ENCODE measurements around the gene NDUFAF7. TPM values are rescaled to one million over a fixed set of nuclear protein-coding genes. Genes with fewer than 3 reads are reported as not detected.

Gene NDUFAF7
- total RNA-seq, 2 donors from 2014 or later: 12.8 to 25.7 TPM

- H3K4me1 ChIP-seq (replicated peaks): no peaks in the 10 kb centered on the region
- H3K27ac ChIP-seq: no peak overlapping the region
- no peaks in the 10 kb centered on the region for H3K36me3 ChIP-seq
- H3K27me3 ChIP-seq (replicated peaks; ENCODE audit: insufficient read depth): no peaks in the 10 kb centered on the region
- H3K4me3 ChIP-seq: no peak overlapping the region
- no peak for DNase-seq (ENCODE audit: low spot score)
- no peak for TF ChIP-seq POLR2A (IDR thresholded peaks at IDR 0.05)
- TF ChIP-seq, protein P1, sequence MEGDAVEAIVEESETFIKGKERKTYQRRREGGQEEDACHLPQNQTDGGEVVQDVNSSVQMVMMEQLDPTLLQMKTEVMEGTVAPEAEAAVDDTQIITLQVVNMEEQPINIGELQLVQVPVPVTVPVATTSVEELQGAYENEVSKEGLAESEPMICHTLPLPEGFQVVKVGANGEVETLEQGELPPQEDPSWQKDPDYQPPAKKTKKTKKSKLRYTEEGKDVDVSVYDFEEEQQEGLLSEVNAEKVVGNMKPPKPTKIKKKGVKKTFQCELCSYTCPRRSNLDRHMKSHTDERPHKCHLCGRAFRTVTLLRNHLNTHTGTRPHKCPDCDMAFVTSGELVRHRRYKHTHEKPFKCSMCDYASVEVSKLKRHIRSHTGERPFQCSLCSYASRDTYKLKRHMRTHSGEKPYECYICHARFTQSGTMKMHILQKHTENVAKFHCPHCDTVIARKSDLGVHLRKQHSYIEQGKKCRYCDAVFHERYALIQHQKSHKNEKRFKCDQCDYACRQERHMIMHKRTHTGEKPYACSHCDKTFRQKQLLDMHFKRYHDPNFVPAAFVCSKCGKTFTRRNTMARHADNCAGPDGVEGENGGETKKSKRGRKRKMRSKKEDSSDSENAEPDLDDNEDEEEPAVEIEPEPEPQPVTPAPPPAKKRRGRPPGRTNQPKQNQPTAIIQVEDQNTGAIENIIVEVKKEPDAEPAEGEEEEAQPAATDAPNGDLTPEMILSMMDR (IDR thresholded peaks at IDR 0.05): no peak
- no peak for TF ChIP-seq POLR2AphosphoS5 (IDR thresholded peaks at IDR 0.05)
- intact Hi-C loops (cut with DNase I): no loop called here
- no peaks in the 10 kb centered on the region for H3K9me3 ChIP-seq
Measured at GRCh38 chr2:37267685-37268084, 36.2 kb downstream of the NDUFAF7 start.

DNA sequence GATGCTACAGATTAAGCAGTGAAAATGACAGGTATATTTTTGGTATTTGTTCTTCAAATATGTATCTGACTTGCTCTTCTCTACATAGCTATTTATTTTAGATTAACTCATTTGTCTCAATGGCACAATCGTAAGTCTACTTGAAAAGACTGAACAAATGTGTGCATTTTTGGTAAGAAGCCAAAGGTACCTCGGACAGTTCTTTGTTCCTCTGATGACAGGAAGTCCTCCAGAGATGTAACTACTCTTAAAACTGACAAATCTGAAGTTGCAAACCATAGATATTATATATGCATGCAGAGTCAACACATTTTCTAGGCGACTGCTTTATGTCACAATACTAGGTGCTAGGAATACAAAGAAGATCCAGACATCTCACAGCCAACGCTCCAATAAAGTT, 36.7 kb downstream of the NDUFAF7 start:
- WGBS: 74% methylated on average over 4 of the region's 4 CpGs
- no peak for TF ChIP-seq POLR2A (IDR thresholded peaks at IDR 0.05)
- TF ChIP-seq, protein P1 (IDR thresholded peaks at IDR 0.05): no peak
- TF ChIP-seq POLR2AphosphoS5 (IDR thresholded peaks at IDR 0.05): no peak

DNA sequence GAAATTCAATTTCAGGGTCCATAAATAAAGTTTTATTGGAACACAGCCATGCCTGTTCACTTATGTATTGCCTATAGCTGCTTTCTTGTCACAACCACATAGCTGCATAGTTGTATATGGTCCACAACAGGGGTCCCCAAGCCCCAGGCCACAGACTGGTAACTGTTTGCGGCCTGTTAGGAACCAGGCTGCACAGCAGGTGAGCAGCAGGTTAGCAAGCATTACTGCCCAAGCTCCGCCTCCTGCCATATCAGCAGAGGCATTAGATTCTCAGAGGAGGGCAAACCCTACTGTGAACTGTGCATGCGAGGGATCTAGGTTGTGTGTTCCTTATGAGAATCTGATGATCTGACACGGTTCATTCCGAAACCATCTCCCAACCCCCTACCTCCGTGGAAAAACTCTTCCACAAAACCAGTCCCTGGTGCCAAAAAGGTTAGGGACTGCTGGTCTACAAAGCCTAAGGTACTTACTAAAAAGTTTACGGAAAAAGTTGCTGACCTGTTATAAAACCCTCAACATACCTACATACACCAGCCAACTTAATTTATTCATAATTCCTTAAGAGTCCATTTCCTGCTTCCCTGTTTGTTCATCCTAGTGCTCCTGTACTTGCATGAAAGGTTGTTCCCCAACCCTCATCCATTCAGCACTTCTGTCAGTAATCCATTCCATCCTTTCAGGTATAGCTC, 40.1 kb downstream of the NDUFAF7 start:
- Histone ChIP-seq H3K9me3 (no peaks in the 10 kb centered on the region), H3K27ac (no peak overlapping the region), H3K27me3 (replicated peaks; ENCODE audit: insufficient read depth) (no peaks in the 10 kb centered on the region), H3K4me3 (no peak overlapping the region), H3K36me3 (peaks cover 0 to 11% of the 10 kb centered on the region in 2 donors), H3K4me1 (replicated peaks) (no peaks in the 10 kb centered on the region)
- DNase-seq (ENCODE audit: low spot score): no peak
- WGBS: 89% methylated on average over 7 of the region's 7 CpGs
- intact Hi-C loops (cut with DNase I): no loop called here
- TF ChIP-seq POLR2A (IDR thresholded peaks at IDR 0.05) (no peak), POLR2AphosphoS5 (IDR thresholded peaks at IDR 0.05) (no peak)
- TF ChIP-seq, protein P1 (IDR thresholded peaks at IDR 0.05): no peak

More for the DNA sequence above, 36.7 kb downstream of the NDUFAF7 start:
- DNase-seq (ENCODE audit: low spot score): no peak
- Histone ChIP-seq H3K27ac (no peak overlapping the region), H3K4me1 (replicated peaks) (no peaks in the 10 kb centered on the region), H3K9me3 (no peaks in the 10 kb centered on the region), H3K36me3 (no peaks in the 10 kb centered on the region), H3K27me3 (replicated peaks; ENCODE audit: insufficient read depth) (no peaks in the 10 kb centered on the region), H3K4me3 (no peak overlapping the region)
- intact Hi-C loops (cut with DNase I): no loop called here

DNA sequence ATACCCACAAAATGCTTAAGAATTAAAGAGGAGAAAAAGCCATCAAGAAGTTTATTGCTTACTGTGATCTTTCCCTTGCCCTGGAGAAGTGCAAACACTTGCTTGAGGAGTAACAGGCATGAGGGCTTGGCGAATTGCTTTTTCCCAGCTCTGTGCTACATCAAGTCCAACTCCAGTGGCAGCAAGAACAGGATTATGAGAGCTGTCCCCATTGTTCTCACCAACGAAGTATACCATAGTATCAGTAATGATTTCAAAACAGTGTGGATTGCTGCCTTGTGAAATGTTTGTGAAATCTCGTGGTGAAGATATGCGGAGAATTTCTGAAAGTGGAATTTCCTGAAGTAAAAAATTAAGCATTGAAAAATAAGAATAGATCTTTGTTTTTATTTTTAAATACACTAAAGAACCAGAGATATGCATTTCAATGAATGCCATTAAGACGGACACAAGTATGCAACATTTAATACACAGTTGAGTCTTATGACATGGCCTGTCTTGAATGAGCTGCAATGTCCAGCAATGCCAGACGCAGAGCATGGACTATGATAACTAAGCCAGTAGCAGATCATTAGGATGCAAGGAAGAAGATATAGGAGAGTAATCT, 43.0 kb downstream of the NDUFAF7 start:
- TF ChIP-seq POLR2AphosphoS5 (IDR thresholded peaks at IDR 0.05) (no peak), POLR2A (IDR thresholded peaks at IDR 0.05) (no peak)
- TF ChIP-seq, protein P1 (IDR thresholded peaks at IDR 0.05): no peak
- H3K27ac ChIP-seq: no peak overlapping the region
- H3K9me3 ChIP-seq: no peaks in the 10 kb centered on the region
- WGBS: 73% methylated on average over 6 of the region's 6 CpGs
- H3K27me3 ChIP-seq (replicated peaks; ENCODE audit: insufficient read depth): no peaks in the 10 kb centered on the region
- no peak for DNase-seq (ENCODE audit: low spot score)
- H3K4me1 ChIP-seq (replicated peaks): no peaks in the 10 kb centered on the region
- peaks cover 0 to 11% of the 10 kb centered on the region in 2 donors for H3K36me3 ChIP-seq
- H3K4me3 ChIP-seq: no peak overlapping the region
- intact Hi-C loops (cut with DNase I): no loop called here

- intact Hi-C loops (cut with DNase I): no loop called here
- H3K9me3 ChIP-seq: no peaks in the 10 kb centered on the region
- TF ChIP-seq, protein P1 (IDR thresholded peaks at IDR 0.05): no peak
- TF ChIP-seq POLR2A (IDR thresholded peaks at IDR 0.05): no peak
- no peak for TF ChIP-seq POLR2AphosphoS5 (IDR thresholded peaks at IDR 0.05)
- H3K27ac ChIP-seq: no peak overlapping the region
- H3K4me1 ChIP-seq (replicated peaks): no peaks in the 10 kb centered on the region
- no peak for DNase-seq (ENCODE audit: low spot score)
- H3K27me3 ChIP-seq (replicated peaks; ENCODE audit: insufficient read depth): no peaks in the 10 kb centered on the region
- H3K36me3 ChIP-seq: peaks cover 0 to 11% of the 10 kb centered on the region in 2 donors
- WGBS: 87% methylated on average over 2 of the region's 2 CpGs
- H3K4me3 ChIP-seq: no peak overlapping the region
Measured at GRCh38 chr2:37276291-37276690, 44.8 kb downstream of the NDUFAF7 start.
